GM12873 (cell line): ENCODE results near the gene SPACA1.

Source experiments
- CTCF ChIP-seq: IDR thresholded peaks from 2 replicates; pipeline ENCODE4 v1.5.1; 2012; ENCODE audit warnings: low read depth, mild to moderate bottlenecking, moderate library complexity, low read length, control low read depth; ENCODE audit not compliant: insufficient read depth; ENCODE audit errors: missing control alignments

The SPACA1 gene

GRCh38 chr6:88089708-88090107, 42.1 kb downstream of the SPACA1 start:
- TF ChIP-seq CTCF = no peak

- TF ChIP-seq CTCF = no peak
These were observed 58.2 kb downstream of the SPACA1 start for GRCh38 chr6:88105741-88106340.

- no peak for TF ChIP-seq CTCF
These were observed 59.6 kb downstream of the SPACA1 start for GRCh38 chr6:88107241-88107640.

GRCh38 chr6:88111991-88112390, 64.3 kb downstream of the SPACA1 start:
- no peak for TF ChIP-seq CTCF

GRCh38 chr6:88114838-88115237, 67.2 kb downstream of the SPACA1 start:
- no peak for TF ChIP-seq CTCF

GRCh38 chr6:88115307-88115706, 67.7 kb downstream of the SPACA1 start:
- no peak for TF ChIP-seq CTCF

- no peak for TF ChIP-seq CTCF
These were observed 68.6 kb downstream of the SPACA1 start for GRCh38 chr6:88116276-88116675.
